Measurements from ENCODE around the gene LRP11. TPM values are rescaled to one million over a fixed set of nuclear protein-coding genes. Genes with fewer than 3 reads are reported as not detected.

The LRP11 gene
- total and polyA plus RNA-seq, 2 of the 13 experiments (the other 11 are each of a cell fraction or from before 2014, with no cell fraction given), result 32.4 to 48.9 TPM

DNA sequence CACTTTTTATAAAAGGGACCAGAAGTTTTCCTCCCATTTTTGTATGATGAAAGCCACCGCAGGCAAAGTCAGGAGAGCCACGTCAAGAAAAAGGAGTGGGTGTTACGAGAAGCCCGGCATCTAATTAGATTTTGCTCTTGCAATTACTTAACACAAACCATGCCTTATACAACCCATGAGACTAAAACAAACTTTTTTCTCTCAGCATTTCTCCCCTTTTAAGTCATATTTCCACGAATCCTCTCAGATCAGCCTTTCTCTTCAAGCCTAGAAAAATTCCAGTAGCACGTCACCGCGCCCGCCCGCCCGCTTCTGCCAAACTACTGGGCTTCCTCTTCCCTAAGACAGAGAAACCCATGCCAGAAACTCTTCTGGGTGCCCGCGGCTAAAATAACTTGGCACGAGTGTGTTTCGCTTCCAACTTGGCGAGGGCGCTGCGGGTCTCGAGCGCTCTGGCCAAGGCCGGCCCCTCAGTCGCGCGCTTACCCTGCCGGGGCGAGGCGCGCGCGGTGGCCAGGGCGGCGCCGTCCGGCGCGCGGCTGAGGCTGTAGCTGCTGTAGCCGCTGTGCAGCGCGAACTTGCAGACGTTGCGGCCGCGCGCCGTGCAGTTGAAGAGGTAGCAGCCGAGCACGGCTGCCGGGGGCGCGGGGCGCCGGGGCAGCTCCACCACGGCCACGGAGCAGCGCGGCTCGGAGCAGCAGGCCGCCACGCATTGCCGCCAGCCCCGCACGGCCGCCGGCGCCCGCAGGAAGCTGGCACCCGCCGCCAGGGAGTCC lies 1.0 kb downstream of the LRP11 start (continued):
- TF ChIP-seq, protein P1, sequence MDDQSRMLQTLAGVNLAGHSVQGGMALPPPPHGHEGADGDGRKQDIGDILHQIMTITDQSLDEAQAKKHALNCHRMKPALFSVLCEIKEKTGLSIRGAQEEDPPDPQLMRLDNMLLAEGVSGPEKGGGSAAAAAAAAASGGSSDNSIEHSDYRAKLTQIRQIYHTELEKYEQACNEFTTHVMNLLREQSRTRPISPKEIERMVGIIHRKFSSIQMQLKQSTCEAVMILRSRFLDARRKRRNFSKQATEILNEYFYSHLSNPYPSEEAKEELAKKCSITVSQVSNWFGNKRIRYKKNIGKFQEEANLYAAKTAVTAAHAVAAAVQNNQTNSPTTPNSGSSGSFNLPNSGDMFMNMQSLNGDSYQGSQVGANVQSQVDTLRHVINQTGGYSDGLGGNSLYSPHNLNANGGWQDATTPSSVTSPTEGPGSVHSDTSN (CRISPR knock-in tag; IDR thresholded peaks at IDR 0.05; ENCODE audit: borderline replicate concordance), result no peak
- TF ChIP-seq ZNF337 (CRISPR knock-in tag; IDR thresholded peaks at IDR 0.05; ENCODE audit: borderline replicate concordance, low read depth) (peak; percentile 41; the same call in 1 of the 2 replicates), RFXAP (CRISPR knock-in tag; IDR thresholded peaks at IDR 0.05; ENCODE audit: borderline replicate concordance) (0 out of 2 replicates have a peak, but pooled peaks have one; percentile 8), TOPORS (CRISPR knock-in tag; IDR thresholded peaks at IDR 0.05) (no peak), ZBTB7A (CRISPR knock-in tag; IDR thresholded peaks at IDR 0.05) (no peak), ZNF251 (CRISPR knock-in tag; IDR thresholded peaks at IDR 0.05) (no peak), ZNF878 (CRISPR knock-in tag; IDR thresholded peaks at IDR 0.05) (no peak), CENPT (CRISPR knock-in tag; IDR thresholded peaks at IDR 0.05; ENCODE audit: low read depth) (peak; percentile 22; the same call in 1 of the 2 replicates), TEF (CRISPR knock-in tag; IDR thresholded peaks at IDR 0.05) (no peak), RAD21 (CRISPR knock-in tag; IDR thresholded peaks at IDR 0.05) (peak; percentile 45), ZNF768 (CRISPR knock-in tag; IDR thresholded peaks at IDR 0.05) (0 out of 2 replicates have a peak, but pooled peaks have one; percentile 7), CCDC6 (CRISPR knock-in tag; IDR thresholded peaks at IDR 0.05) (peak; percentile 40; the same call in 1 of the 2 replicates), ZNF775 (CRISPR knock-in tag; IDR thresholded peaks at IDR 0.05; ENCODE audit: borderline replicate concordance) (no peak), AGO1 (IDR thresholded peaks at IDR 0.05; ENCODE audit: low read depth, low read length, poor library complexity, severe bottlenecking) (no peak), ZNF687 (CRISPR knock-in tag; IDR thresholded peaks at IDR 0.05) (peak; percentile 51; the same call in 1 of the 2 replicates), MXD4 (CRISPR knock-in tag; IDR thresholded peaks at IDR 0.05) (0 out of 2 replicates have a peak, but pooled peaks have one; percentile 14), CHD2 (IDR thresholded peaks at IDR 0.05; ENCODE audit: low read depth, low read length) (no peak), ZBTB42 (CRISPR knock-in tag; IDR thresholded peaks at IDR 0.05) (0 out of 2 replicates have a peak, but pooled peaks have one; percentile 25), ZNF644 (CRISPR knock-in tag; IDR thresholded peaks at IDR 0.05; ENCODE audit: low read depth) (no peak)
- TF ChIP-seq, protein P2, sequence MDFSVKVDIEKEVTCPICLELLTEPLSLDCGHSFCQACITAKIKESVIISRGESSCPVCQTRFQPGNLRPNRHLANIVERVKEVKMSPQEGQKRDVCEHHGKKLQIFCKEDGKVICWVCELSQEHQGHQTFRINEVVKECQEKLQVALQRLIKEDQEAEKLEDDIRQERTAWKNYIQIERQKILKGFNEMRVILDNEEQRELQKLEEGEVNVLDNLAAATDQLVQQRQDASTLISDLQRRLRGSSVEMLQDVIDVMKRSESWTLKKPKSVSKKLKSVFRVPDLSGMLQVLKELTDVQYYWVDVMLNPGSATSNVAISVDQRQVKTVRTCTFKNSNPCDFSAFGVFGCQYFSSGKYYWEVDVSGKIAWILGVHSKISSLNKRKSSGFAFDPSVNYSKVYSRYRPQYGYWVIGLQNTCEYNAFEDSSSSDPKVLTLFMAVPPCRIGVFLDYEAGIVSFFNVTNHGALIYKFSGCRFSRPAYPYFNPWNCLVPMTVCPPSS (IDR thresholded peaks at IDR 0.05), result no peak
